GM18870 (cell line): ENCODE results near the gene BST2.
A peak's percentile ranks its signal among the peaks of the same experiment; 100 is the strongest.

Experiments used
- ATAC-seq: cut with Tn5 transposase; IDR thresholded peaks from one replicate; pipeline ENCODE4 v1.9.1; 2021; ENCODE audit warnings: moderate library complexity; ENCODE audit not compliant: unreplicated experiment

The BST2 gene

GRCh38 chr19:17405250-17406045 lies at the start of gene BST2:
BST2 (minus strand) TSS chr19:17405630; CDS start chr19:17405575, 55 bp downstream.
- ATAC-seq = peak; percentile 72

DNA sequence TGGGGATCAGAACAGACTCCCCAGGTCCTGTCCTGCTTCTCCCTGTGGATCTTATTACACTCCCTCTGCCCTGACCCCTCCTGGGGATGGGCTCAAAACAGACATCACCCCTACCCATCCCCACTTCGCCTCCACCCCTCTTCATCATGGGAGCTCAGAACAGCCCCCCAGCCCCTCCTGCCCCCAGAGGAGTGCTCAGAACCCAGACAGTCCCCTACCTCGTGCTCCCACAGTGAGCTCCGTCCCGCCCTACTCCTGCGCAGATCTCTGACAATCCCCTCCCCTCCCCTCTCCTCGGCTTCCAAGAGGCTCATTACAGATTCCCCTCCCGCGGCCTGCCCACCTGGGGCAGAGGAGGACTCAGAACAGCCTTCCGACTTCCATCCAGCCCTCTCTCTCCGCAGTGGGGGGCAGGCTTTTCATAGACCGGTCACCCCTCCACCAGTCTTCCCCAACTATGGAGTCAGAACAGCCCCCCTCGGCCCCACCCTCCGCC lies 49.2 kb upstream of the BST2 start:
- no peak for ATAC-seq

GRCh38 chr19:17451820-17452219 lies 46.4 kb upstream of the BST2 start:
- ATAC-seq = no peak

DNA sequence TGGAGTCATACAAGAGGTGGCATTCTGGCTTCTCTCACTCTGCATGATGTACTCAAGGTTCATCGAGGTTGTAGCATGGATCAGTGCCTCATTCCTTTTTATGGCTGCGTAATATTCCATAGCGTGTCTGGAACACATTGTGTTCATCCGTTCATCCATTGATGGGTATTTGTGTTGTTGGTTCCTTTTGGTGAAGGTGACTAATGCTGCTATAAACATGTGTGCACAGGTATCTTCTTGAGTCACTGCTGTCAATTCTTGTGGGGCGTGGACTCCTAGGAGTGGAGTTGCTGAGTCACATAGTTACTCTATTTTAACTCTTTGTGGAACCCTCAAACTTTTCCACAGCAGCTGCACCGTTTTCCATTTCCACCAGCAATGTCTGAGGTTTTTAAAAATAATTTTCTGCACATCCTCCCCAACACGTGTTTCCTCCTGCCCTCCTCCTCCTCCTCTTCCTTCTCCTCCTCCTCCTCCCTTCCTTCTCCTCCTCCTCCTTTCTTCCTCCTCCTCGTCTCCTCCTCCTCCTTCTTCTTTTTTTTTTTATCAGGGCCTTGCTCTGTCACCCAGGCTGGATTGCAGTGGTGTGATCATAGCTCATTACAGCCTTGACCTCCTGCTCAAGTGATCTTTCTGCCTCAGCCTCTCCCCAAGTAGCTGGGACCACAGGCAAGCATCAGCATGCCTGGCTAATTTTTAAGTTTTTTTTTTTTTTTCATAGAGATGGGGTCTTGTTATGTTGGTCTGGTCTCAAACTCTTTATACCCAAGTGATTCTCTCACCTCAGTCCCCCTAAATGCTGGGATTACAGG lies 45.0 kb upstream of the BST2 start:
- ATAC-seq = no peak

- no peak for ATAC-seq
Observed at GRCh38 chr19:17448131-17448967, 42.9 kb upstream of the BST2 start, which contains the start of gene TMEM221. TMEM221 (minus strand) TSS chr19:17448668; CDS start chr19:17448462, 206 bp downstream.

GRCh38 chr19:17447704-17448130 lies 42.3 kb upstream of the BST2 start:
- ATAC-seq = no peak

GRCh38 chr19:17445526-17446165 lies 40.2 kb upstream of the BST2 start:
- no peak for ATAC-seq

DNA sequence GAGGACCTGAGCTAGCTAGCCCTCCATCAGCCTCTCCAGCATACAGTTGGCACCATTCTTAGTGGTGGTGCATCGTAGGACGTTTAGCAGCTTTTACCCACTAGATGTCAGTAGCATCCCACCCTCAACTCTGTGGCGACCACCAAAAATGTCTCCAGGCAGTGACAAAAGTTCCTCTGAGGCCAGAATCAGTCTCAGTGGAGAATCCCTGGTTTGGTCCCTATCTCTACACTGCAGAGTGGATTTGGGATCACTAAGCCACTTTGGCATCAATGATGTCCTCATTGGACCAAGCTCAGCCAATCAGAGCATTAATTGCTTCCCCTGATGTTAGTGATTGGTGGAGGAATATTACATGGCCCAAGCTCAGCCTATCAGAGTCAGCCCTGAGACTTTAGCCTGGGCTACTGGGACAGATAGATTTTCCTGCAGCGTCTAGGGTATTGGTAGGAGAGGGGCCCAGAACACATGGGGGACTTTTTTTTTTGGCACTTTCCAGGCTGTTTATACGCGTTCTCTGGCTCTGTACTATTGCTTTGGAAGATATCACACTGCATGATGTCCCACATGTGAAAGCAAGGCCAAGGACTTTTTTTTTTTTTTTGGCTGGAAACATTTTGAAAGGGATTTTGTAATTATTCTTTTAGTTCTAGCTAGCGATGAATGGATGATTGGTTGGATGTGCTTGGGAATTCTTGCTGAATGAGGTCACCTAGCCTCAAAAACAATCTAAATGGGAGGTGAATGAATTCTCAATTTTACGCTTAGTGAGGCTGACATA lies 36.0 kb upstream of the BST2 start:
- ATAC-seq = no peak

DNA sequence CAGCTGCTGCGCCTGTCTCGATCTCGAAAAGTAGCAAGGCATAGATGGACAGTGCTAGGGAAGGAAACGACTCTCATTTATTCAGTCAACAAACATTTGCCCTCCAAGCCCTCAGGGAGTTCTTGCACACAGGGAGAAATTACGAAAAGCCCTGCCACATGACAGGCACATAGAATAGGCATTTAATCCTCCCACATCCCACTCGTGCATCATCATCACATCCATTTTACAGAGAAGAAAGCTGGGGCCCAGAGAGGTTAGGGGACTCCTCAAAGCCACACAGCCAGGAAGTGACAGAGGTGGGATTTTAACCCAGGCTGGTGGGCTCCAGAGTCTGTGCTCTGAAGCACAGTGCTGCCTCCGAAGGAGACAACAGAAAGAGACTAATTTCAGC lies 31.4 kb upstream of the BST2 start:
- no peak for ATAC-seq

GRCh38 chr19:17436094-17436873 lies 30.9 kb upstream of the BST2 start:
- no peak for ATAC-seq

GRCh38 chr19:17435218-17435617 lies 29.8 kb upstream of the BST2 start:
- ATAC-seq = no peak

- ATAC-seq = no peak
Observed at GRCh38 chr19:17431417-17431816, 26.0 kb upstream of the BST2 start.

- no peak for ATAC-seq
Observed at GRCh38 chr19:17429641-17430113, 24.2 kb upstream of the BST2 start.

GRCh38 chr19:17424743-17425365 lies 19.4 kb upstream of the BST2 start:
- no peak for ATAC-seq

- no peak for ATAC-seq
Observed at GRCh38 chr19:17423429-17424208, 18.2 kb upstream of the BST2 start.

GRCh38 chr19:17421942-17422341 lies 16.5 kb upstream of the BST2 start:
- no peak for ATAC-seq

DNA sequence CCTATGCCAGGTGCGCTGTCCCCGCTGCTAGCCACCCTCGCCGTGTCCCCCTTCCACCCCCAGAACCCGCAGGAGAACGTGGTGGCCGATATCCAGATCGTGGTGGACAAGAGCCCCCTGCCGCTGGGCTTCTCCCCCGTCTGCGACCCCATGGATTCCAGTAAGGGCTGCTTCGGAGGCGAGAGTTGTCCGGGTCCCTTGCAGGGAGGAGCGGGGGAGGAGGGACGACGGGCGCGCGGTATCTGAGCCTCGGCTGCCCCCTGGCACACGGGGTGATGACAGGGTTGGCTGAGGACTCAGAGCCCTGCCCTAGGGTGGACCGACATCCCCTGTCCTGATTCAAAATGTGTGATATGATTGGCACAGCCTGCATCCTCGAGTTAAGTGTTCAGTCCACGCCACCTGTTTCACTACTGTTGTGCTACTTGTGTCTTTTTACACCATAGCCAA lies 15.1 kb upstream of the BST2 start:
- ATAC-seq = no peak
